Endometrial microvascular endothelial cells (primary cell): ENCODE data around the gene CABYR. TPM values are rescaled to one million over a fixed set of nuclear protein-coding genes. Genes with fewer than 3 reads are reported as not detected.

ENCODE experiments used
- in situ Hi-C: cut with HindIII; loops from 2 replicates; pipeline ENCODE4 v1.10.0; 2017; ENCODE audit warnings: low sequenced_read_pairs, low pct_unique_long_range_greater_than_20kb; ENCODE audit errors: inconsistent ontology term
- total RNA-seq: library from RNA; depleted of rRNA; stranded (reverse); fragments of >200 nt; gene quantifications from one replicate; pipeline ENCODE4 v1.2.3, GENCODE V29; 2015; ENCODE audit errors: inconsistent ontology term

CABYR gene, protein sequence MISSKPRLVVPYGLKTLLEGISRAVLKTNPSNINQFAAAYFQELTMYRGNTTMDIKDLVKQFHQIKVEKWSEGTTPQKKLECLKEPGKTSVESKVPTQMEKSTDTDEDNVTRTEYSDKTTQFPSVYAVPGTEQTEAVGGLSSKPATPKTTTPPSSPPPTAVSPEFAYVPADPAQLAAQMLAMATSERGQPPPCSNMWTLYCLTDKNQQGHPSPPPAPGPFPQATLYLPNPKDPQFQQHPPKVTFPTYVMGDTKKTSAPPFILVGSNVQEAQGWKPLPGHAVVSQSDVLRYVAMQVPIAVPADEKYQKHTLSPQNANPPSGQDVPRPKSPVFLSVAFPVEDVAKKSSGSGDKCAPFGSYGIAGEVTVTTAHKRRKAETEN
- total RNA-seq: 12.5 TPM

DNA sequence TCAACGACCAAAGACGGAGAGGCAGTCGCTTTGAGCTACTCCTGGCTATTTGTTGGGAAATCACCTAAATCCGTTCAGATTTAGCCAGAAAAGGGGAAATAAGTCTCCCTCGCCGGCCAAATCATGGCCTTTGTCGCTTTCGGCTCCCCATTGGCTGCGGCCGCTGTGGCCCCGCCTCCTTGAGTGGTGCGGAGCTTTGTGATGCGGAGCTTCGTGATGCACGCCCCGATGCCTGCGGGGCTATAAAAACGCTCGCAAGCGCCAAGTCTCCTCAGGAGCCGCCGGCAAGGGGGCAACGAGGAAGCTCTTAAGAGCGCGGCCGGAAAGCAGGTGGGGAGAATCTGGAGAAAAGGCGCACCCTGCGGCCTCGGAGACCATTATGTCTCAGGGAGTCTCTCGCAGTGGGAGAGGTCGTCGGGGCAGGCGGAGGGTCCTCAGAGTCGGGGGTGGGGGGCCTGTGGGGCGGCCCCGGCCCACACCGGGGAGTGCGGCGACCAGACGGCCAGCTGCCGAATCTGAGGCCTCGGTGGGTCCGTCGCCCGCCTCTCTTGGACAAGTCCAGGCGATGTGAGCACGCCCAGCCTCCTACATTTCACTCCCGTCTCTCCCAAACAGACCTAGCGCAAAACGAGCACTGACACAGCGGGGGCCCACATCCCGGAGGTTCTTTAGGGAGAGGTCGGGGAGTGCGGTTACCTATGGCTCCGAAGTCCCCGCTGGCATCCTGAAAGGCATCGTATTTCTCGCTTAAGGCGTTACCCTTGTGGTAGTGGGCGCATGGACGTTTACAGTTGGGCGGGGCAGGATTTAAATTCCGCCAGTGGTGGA, at the start of gene CABYR:
TSS of gene CABYR (plus strand) at position 274 of the 828 bp plus-strand sequence. CDS start 4,053 bp downstream, outside the sequence.
- in situ Hi-C loops: no loop called here

DNA sequence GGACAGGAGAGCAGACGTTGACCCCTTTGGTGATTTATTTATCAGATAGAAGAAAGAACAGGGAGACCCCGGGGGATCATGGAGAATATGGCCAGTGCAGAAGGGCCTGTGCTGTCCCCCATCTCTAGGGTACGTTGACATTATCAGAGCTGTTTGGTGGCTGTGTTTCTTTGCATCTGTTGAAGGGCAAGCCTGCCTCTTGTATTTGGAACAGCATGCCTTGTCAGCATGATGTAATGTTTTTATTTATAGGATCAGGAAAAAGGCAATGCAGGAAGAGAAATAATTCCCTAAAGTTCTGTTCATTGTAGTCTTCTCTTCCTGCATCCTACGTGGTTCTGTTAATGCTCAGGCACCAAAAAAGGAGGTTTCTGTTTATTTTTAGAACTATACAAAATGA, 49.8 kb upstream of the CABYR start:
- in situ Hi-C loops: no loop called here

DNA sequence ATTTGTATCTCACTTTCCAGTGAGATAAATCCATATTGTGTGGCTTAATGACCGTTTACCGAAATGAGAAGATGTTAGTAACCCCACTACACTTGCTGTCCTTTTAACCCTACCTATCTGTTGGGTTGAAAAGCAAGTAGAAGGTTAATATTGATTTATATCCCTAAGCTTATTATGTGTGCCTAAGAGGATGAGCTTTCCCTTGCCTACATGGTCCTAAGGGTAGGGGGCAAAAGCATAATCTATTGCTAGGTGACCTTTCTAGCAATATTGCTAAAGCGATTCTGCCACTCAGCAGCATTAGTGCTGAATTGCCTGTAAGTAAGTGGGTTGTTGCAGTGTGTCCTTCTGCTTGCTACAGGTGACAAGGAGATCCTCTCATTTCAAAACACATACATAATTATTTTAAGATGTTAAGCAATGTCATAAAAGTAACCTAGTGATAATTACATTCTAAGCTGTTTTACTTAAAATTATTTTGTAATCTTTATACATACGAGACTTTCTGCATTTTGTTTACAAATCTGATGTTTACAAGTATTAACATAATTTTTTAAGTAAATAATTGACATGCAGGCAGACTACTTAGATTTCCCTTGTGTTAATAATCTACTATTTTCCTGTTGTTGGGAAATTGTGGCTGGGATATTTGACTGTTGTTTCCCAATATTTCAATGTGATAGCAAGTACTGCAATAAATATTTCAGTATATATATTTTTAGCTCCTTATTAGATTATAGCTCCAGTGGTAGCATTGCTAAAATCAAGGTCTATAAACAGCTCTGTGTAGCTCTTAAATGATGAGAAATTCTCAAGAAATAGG, 49.1 kb upstream of the CABYR start:
- in situ Hi-C loops: no loop called here

DNA sequence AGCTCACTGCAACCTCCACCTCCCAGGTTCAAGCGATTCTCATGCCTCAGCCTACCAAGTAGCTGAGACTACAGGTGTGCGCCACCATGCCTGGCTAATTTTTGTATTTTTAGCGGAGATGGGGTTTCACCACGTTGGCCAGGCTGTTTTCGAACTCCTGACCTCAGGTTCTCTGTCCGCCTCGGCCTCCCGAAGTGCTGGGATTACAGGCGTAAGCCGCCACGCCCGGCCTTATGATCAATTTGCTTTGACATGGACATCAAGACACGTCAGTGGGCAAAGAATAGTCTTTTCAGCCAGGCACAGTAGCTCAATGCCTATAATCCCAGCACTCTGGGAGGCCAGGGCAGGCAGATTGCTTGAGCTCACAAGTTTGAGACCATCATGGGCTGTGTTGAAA, 48.0 kb upstream of the CABYR start:
- in situ Hi-C loops: no loop called here

DNA sequence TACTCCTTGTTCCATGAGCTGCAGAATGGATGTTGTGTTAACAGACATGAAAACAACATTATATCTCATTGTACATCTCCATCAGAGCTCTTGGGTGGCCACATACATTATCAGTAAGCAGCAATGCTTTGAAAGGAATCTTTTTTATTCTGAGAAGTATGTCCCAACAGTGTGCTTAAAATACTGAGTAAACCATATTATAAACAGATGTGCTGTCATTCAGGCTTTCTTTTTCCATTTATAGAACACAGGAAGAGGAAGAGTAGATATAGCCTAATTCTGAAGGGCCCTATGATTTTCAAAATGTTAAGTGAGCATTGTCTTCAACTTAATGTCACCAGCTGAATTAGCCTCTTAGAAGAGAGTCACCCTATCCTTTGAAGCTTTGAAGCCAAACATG, 44.3 kb upstream of the CABYR start:
- in situ Hi-C loops: no loop called here

DNA sequence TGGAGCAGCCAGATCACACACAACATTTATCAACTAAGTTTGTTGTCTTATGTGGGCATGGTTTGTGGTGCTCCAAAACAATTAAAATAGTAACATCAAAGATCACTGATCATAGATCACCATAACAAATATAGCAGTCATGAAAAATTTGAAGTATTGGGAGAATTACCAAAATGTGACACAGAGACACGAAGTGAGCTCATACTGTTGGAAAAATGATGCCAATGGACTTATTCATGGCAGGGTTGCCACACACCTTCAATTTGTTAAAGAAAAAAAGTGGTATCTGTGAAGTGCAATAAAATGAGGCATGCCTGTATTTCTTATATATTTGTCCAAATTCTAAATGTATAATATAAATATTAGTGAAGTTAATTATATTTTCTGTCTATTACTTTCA, 42.9 kb upstream of the CABYR start:
- in situ Hi-C loops: no loop called here

DNA sequence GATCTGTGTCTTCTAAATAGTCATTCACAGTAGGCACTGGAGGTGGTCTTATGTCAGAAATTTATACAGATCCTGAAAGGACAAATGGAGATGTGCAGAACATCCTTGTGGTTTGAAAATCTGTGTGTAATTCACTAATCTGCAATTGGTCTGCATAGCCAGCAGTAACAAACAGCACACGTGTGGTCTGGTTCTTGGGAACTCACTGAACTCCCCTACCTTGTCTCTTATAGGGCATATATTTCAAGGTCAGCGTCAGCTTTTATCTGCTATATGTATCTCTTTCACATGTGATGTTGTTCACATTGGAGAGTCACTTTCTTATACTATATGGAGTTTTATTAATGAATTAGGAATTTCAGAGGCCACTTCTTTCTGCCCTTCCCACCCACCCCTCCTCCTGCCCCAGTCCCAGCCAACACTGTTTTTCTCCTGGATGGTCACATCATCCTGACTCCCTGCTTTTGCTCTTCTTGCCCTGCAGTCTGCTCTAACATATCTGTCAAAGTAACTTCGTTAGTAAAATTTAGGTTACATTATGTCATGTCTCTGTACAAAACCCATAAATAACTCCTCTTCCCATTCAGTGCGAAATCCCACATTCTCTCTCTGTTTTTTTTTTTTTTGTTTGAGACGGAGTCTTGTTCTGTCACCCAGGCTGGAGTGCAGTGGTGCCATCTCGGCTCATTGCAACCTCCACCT, 35.4 kb upstream of the CABYR start:
- in situ Hi-C loops: no loop called here

DNA sequence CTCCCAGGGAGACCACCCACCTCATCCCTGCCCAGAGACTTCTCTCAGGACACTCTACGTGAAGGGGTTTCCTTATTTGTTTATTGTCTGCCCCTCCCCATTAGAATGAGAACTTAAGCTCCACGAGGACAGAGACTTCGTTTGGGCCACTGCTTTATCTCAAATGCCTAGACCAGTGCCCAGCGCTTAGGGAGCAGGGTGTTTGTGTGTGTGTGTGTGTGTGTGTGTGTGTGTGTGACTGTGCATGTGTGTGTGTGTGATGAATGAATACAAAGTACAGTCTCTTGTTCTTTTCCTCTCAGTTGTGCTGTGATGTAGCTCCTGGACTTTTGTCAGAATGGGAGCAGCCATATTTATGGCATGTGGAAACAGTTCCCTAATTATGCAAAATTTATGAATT, 34.4 kb upstream of the CABYR start:
- in situ Hi-C loops: no loop called here

DNA sequence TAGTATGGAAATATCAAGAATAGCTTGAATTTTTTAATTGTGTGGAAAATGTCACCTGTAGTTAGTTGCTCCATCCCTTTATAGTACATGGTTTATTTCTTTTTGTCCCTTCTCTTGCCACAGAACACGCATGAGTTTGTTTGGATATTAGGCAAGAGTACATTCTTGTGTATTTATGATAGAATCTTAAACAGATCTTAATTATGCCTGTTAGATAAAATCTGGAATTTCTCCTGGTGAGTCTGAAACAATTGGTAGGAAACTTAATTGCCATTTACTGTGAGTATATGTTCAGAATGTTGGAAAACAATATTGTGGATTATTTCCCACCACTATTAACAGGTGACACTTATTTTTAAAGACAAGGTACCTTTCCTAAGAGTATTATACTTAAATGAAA, 30.2 kb upstream of the CABYR start:
- in situ Hi-C loops: no loop called here

DNA sequence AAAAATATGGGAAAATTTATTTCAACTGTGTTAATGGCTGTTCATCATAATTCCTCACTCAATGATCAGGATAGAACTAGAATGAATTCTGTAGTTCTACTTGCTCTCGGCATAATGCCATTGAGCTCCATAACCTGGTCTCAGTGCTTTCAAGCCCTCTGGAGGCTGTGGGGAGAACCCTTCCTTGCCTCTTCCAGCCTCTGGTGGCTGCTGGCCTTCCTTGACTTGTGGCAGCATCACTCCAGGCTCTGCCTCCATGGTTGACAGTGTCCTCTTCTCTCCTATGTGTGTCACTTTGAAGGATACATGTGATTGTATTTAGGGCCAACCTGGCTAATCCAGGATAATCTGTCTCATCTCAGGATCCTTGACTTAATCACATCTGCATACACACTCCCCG, 26.9 kb upstream of the CABYR start:
- in situ Hi-C loops: no loop called here

DNA sequence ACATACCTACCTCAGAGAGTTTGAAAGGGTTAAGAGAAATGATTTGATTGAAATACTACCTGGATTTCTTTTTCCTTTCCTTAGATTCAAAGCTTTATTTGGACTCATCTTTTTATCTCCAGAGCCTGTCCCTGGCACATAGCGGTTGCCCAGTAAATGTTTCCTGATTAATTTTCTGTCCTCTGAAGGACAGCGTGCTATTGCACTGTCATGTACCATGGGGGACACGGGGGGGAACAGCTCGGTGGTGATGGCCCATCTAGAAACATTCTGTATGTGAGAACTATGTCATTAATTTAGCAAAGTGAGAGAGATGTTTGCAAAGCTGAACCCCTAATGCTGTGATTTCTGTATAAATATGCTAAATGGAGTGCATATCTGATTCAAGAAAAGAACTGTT, 26.4 kb upstream of the CABYR start:
- in situ Hi-C loops: no loop called here

DNA sequence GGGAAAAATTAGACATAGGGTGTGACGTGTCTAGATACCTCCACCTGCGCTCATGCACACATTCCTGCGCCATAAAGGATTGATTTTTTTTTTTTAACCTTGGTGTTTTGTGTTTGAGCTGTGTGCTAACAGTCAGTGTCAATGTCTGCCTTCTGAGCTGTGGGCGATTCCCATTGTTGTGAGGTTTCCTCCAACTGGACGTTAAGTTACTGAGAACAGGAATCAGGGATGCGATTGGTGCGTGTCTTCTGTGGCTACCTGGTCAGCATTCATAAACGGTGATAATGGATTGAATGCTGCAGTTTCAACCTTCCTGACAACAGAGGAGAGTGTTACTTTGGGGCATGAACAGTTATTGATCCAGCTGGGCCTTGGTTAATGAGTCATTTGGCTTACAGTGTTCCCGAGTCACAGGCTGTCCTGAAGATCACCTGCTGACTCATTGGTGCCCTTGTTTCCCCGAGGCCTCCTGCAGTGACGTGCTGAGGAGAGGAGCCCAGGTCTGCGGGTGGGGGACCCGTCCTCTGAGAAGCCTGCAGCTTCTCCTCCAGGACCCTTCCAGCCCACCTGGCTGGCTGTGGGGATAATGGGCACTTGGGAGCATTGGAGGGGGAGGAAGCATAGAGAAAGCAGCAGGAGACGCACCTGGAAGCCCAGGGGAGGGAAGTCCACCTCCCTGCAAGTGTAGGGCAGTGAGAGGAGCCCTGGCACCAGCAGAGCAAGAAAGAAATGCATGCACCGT, 25.8 kb upstream of the CABYR start:
- in situ Hi-C loops: no loop called here

DNA sequence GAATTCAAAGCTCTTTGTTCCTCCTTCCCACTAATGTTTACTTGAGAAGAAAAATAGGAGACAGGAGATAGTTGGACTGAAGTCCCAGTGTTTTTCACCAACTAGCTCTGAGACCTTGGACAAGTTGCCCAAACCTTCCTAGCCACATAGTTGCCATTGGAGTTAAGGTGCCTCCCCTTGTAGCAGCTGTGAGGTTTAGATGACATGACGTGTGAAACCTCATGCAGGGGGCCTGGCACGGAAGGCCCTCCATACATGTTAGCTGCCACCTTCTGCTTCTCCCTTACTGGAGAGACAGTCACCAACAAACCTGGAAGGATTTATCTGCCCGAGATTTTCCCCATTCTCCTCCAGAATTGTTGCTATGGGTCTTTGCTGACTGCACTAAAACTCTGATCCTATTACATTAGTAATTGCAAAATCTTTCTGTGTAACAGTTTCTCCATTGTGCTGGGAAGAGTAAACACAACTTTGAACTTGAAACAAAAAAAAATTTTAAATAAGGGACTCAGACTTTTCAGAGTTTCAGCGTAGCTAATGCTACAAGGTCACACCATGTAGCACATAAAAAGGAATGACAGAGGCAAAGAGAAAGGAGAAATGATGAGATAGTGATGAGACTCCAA, 23.8 kb upstream of the CABYR start:
- in situ Hi-C loops: no loop called here

DNA sequence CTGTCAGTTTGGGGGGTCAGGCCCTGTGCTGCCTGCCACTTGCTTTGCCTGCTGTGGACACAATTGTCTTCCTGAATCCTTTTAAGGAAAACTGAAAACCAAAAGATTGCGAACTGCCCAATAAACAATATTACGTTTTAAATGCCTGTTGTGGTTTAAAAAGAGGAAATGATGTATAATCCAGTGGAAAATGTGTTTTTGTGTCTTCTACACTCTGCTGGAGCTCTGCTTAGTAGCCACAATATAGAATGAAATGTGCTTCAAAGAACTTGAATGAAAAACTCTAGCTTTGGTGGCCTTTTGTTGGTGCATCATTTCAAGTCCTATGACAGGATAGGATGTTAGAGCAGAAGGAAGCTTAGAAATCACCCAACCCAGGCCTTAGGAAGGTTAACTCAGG, 23.2 kb upstream of the CABYR start:
- in situ Hi-C loops: no loop called here

DNA sequence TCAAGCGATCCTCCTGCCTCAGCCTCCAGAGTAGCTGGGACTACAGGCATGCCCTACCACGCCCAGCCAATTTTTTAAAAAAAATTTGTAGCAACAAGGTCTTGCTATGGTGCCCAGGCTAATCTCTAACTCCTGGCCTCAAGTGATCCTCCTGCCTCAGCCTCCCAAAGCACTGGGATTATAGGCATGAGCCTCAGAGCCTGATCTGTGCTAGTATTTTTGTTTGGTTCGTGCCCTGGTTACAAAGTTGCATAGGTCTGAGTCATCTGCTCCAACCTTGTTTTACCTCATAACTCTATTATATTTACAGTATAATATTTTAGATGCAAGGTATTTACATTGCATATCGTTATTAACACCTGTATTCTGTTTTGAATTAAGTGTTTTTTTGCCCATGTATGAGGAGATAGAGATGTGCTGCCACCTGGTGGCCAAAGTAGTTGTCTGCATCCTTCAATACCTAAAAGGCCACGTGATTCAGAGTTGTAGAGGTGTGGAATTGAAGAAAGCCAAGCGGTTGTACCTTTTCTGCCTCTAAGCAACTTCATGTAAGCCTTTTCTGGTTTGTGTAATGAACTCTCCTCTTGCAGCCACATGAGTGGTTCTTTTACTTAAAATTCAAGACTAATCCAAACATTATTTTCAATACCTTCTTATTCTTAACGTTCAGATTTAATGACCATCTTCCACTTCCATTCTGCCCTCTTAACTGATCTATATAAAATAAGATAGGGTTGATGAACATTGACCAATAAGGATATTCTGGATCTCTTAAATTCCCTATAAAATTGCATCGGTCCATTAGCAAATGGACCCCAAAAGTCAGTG, 19.9 kb upstream of the CABYR start:
- in situ Hi-C loops: no loop called here

DNA sequence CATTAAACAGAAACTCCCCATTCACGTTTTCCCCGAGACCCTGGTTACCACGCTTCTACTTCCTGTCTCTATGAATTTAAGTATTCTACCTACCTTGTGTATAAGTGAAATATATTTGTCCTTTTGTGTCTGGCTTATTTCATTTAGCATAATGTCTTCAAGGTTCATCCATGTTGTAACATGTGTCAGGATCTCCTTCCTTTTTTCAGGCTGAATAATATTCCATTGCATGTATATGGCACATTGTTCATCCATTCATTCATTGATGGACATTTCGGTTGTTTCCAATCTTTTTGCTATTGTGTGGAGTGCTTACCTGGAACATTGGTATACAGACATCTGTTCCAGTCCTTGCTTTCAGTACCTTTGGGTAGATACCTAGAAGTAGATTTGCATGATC, 18.2 kb upstream of the CABYR start:
- in situ Hi-C loops: no loop called here

DNA sequence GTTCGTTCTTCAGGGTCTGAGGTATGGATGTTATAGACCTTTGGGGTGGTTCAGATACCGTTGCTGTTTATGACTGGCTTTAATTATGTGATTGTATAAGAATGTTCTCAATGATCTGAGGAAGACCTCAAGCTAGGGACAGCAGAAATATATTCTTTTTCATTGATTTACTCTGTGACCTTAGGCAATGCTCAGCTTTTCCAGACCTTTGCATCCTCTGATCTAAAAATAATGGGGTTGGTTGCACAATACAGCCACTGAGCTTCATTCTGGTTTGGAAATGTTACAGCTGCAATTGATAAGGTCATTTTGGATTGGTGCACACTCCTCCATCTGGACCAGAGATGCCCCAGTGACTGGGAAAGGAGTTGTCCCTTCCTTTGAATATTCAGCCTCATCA, 17.2 kb upstream of the CABYR start:
- in situ Hi-C loops: no loop called here
